Renal cortex interstitium (tissue), 11 donors: Measurements from ENCODE around the gene CRYGN. TPM values are rescaled to one million over a fixed set of nuclear protein-coding genes. Genes with fewer than 3 reads are reported as not detected.

ENCODE experiments used
- DNase-seq, 11 donors: peaks; one replicate each; pipeline ENCODE4 v3.0.0-alpha.2; 2013; ENCODE audit warnings: low read depth in 9 of 11, low spot score in 4 of 11; ENCODE audit errors: extremely low read depth in 1 of 11
- polyA plus RNA-seq, 3 donors: library from polyadenylated mRNA; unstranded; fragments of 120-200 nt; gene quantifications; one replicate each; pipeline ENCODE4 v1.2.1, GENCODE V29; 2013; ENCODE audit not compliant: insufficient read length in 3 of 3

CRYGN gene
- polyA plus RNA-seq, 3 donors: 3.5 to 5.6 (median 3.6) TPM

DNA sequence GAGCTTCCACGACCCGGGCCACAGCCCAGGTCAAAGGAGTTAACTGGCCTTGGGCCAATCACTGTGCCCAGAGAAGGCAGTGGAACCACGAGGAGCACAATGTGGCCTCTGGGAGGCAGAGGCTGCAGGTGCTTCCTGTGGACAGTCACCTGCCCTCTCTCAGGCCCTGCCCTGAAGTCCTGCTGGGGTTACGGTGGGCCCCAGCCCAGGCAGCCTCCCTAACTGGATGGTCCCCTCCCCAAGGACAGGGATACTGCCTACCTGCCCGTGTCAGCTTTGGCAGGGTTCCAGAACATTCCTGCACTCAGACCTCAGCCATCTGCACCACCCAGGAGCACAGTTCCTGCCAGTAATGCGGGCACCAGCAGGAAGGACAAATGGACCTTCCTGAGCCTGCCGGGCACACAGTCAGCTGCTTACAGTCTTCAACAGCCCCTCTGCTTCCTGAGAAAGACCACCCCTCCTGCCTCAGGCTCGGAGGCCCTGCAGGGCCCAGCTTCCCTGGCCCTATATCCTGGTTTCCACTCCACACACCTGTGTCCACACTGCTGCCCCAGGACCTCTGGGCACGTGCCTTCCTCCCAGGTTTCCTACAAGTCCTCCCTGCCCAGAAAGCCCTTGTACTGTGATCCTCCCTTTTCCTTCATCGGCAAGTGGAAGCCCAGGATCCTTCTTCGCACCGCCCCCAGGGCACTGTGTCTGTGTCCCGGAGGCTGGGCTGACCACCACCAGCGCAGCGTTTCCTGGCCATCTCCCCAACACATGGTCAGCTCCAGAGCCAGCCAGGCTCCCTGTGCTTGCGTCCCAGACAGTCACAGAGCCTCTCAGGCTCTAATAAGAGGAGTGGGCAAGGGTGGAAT, 53.4 kb downstream of the CRYGN start:
- no peak for DNase-seq

DNA sequence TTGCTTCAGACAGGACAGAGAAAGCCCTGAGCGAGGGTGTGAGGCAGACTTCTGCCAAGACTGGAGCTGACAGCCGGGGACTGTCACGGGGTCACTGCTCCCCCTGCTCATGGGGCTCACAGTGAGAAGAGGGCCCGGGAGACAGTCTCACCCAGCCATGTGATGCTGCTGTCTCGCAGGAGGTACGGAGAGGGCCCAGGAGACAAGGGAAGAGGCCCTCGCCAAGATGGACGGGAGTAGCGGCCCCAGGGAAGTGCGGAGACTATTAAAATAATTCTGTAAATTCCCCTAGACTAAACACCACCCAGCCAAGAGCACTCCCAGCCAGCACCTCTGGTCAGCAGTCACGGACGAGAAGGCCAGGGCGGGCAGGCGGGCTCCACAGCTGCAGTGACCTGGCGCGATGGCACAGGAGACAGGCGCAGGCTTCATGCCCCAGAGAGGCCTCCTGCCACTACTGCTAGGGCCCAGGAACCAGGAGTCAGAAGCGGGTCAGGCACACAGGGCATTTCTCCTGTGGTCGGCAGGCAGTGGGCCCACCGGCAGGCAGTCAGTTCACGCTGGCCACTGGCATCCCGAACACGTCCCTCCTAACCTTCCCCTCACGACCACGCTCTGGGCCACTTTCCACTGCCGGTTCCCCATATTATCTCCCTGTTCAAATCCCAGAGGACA, 54.2 kb downstream of the CRYGN start:
- no peak for DNase-seq

- DNase-seq: no peak
These were observed 54.9 kb downstream of the CRYGN start for GRCh38 chr7:151384776-151385625.

GRCh38 chr7:151384352-151384697, 55.6 kb downstream of the CRYGN start:
- no peak for DNase-seq

DNA sequence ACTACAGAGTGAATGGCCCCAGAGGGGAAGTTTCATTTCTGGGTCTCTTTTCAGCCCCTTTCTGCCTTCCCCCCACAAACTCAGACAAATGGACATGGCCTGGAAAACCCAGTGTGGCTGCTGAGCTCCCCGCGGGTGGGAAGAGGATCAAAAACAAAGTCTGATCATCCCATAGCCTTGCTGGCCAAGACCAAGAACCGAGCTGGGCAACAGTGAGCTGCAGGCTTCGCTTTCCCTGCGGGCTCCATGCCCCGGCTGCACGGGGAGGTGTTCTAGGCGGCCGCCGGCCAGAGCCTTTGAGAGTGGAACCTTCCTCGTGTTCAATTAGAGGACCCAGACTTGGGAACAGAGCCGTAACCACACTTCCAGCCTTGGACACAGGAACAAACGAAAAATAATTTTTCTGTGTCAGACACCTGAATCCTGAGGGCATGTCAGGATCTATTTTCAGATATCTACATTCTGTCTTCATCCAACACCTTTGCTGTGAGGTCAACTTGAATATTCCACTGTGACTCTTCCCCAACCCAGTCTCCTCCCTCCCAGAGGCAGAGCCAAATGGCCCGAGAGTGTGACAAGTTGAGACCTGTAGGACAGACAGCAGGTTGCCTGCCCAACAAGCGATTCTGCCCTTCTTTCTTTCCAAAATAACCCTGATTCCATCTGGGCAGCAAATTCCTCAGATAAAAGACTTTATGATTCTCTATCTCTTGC, 56.1 kb downstream of the CRYGN start:
- no peak for DNase-seq

- no peak for DNase-seq
These were observed 57.7 kb downstream of the CRYGN start for GRCh38 chr7:151382079-151382885.

- no peak for DNase-seq
These were observed 58.4 kb downstream of the CRYGN start for GRCh38 chr7:151381348-151382078.

DNA sequence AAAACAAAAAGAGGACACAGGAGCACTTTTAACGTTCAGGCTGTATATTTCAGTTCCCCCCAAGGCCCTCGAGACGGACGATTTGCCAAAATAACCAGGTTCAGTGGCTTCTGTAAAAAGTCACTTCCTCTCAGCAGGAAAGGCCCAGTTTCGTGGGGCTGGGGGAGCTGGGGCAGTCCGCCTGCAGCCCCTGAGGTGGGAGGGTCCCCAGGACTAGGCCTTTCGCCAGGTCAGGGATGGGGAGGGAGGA, 58.9 kb downstream of the CRYGN start:
- no peak for DNase-seq

DNA sequence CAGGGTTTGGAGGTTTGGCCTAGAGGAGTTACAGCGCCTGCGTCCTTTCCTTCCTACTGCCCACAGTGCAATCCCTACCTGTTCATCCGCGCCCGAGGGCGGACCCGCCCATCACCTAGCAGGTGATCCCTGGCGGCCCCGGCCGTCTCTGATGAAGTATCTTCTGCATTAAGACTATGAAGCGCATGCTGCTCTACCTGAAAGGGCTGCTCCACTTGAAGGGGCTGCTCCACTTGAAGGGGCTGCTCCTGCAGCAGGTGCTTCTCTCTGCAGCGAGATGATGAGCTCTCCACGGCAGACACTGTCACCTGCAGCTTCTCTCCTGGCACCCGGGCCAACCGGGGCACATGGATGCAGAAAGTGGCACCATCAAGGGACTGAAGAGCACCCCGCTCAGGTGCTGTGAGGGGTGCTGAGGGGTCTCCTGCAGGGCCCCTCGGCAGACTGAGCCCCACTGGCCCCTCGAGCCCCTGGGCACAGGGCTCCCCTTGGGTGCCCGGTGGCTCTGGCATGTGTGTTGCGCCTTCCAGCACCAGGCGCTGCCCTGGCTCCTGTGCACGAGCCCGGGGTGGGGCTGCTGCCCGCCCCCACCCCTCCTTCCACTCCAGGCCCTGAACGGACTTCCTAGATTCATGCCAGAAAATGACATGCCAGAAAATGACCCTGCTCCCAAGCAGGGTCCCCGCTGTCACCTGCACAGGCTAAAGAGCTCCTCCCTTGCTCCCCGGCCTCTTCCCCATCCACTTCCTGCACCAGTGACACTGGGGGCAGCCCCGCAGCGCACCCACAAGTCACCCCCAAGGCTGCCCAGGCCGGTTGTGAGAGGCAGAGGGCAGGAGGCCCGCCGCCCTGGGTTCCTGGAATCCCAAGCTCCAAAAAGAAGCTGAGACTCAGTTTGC, 59.5 kb downstream of the CRYGN start:
- no peak for DNase-seq

GRCh38 chr7:151379534-151380198, 60.3 kb downstream of the CRYGN start:
- no peak for DNase-seq

DNA sequence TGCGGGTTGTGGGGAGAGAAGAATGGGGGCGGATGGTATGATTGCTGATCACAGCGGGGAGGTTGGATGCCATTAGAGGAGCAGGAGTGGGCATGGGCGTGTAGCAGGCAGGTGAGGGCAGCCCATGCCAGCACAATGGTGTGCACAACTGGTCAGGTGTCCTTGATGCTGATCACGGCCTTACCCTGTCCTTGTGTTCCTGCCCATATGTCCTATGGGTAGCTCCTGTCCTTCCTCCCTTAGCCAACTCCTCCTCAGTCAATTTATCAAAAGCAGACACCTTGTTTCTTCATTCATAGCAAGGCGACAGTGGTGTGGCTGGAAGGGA, 60.8 kb downstream of the CRYGN start:
- no peak for DNase-seq

Other genes starting within 250 kb of the CRYGN start
- gene H2BK1, start 229.7 kb downstream of the CRYGN start, polyA plus RNA-seq: not detected
- 10 to 100 TPM; 22.3 to 30.9 (median 30.8) TPM for gene ABCF2, start 212.9 kb downstream of the CRYGN start, polyA plus RNA-seq
- gene CHPF2, start 207.7 kb downstream of the CRYGN start, polyA plus RNA-seq: 10 to 100 TPM; 20.3 to 28.1 (median 25.9) TPM
- 10 to 100 TPM; 64.4 to 81.5 (median 72.8) TPM for gene SMARCD3, start 191.4 kb downstream of the CRYGN start, polyA plus RNA-seq
- gene NUB1, start 98.3 kb downstream of the CRYGN start, polyA plus RNA-seq: 10 to 100 TPM; 76.5 to 94.3 (median 82.0) TPM
- 10 to 100 TPM; 24.3 to 52.0 (median 39.1) TPM for gene WDR86, start 30.1 kb downstream of the CRYGN start, polyA plus RNA-seq
- 100 to 1,000 TPM; 116 to 160 (median 131) TPM for gene RHEB, start 79.8 kb upstream of the CRYGN start, polyA plus RNA-seq